NOMO-1 treated with dmso at 0.1 percent for 144 hours (cell line): Measurements from ENCODE around the gene DIRAS1.
"Not testable (repeated sequence)": the region's sequence is repeated elsewhere in the genome, so short reads cannot be mapped to it uniquely, and the experiment has no call there.

Source experiments
- DNase-seq: peaks from one replicate; lab custom pipeline; 2025; ENCODE audit not compliant: unreplicated experiment; lab: John Stamatoyannopoulos, UW

The DIRAS1 gene

DNA sequence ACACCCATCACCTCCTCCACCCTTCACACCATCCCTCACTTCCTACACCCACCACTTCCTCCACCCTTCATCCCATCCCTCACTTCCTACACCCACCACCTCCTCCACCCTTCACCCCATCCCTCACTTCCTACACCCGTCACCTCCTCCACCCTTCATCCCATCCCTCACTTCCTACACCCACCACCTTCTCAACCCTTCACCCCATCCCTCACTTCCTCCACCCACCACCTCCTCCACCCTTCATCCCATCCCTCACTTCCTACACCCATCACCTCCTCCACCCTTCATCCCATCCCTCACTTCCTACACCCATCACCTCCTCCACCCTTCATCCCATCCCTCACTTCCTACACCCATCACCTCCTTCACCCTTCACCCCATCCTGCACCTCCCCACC, 7.1 kb downstream of the DIRAS1 start:
- not testable (repeated sequence) for DNase-seq

DNA sequence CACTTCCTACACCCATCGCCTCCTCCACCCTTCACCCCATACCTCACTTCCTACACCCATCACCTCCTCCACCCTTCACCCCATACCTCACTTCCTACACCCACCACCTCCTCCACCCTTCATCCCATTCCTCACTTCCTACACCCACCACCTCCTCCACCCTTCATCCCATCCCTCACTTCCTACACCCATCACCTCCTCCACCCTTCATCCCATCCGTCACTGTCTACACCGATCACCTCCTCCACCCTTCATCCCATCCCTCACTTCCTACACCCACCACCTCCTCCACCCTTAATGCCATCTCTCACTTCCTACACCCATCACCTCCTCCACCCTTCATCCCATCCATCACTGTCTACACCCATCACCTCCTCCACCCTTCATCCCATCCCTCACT, 8.0 kb downstream of the DIRAS1 start:
- DNase-seq, result not testable (repeated sequence)

DNA sequence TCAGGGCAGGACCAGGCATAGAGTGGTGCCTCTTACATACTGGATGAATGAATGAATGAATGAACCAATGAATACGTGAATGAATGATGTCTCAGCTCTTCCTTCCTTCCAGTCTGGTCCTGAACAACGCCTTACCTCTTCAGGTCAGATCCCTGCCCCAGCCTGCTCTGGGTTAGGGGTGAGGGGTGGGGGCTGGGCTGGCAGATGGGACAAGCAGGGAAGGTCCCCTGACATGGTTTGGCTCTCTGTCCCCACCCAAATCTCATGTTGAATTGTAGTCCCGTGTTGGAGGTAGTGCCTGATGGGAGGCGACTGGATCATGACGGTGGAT, 9.3 kb downstream of the DIRAS1 start:
- DNase-seq, result no peak

DNA sequence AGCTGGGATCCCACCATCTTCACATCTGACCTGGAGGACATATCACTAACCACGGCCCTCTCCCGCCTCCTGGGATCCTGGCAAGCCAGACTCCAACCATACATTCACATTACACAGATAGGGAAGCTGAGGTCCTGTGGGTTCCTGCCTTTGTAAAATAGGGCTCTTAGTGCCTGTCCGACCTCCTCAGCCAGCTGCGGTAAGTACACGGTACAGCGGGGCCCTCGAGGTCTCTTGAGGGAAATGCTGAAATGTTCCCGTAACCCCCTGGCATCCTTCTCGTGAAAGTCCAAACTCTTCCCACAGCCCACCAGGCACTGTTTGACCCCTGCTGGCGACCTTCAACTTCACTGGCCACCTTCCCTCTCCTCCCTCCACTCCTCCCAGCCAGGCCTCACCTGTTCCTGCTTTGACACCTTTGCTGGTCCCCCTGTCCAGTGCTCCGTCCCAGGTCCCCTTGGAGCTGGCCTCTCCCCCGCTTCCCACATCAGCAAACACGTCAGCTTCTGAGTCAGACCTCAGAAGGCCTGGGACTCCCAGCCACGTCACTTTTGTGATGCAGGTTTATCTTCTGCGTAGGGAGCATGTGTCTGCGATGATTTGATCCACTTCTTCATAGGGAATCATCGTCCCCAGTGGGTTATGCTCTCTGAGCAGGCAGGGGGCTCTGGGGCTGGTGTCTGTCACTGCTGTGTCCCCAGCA, 9.8 kb downstream of the DIRAS1 start:
- DNase-seq, result peak; percentile 39

DNA sequence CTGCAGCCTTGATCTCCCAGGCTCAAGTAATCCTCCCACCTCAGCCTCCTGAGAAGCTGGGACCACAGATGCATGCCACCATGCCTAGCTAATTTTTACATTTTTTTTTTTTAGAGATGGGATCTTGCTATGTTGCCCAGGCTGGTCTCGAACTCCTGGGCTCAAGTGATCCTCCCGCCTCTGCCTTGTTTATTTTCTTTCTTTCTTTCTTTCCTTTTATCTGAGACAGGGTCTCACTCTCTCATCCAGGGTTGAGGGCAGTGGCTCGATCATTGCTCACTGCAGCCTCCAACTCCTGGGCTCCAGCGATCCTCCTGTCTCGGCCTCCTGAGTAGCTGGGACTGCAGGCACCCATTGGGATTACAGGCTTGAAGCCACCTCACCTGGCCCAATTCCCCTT, 14.9 kb downstream of the DIRAS1 start:
- DNase-seq, result no peak

DNA sequence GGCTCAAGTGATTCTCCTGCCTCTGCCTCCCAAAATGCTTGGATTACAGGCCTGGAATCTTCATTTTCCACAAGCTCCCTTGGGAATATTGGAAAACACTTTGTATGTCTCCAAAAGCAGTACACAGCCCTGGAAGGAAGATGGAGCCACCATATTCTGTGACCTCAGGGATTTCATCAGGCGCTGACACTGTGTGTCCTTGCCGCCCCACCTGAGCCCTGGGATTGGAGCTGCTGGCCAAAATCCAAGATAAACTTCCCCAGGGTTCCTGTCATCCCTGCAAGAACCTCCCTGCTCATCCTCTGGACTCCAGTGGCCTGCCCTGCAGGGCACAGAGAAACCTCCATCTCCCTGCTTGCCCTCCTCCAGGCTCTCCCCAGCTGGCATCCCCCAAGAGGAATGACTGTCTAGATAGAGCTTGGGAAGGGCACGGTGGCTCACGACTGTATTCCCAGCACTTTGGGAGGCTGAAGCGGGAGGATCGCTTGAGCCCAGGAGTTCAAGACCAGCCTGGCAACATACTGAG, 17.4 kb downstream of the DIRAS1 start:
- DNase-seq, result no peak

DNA sequence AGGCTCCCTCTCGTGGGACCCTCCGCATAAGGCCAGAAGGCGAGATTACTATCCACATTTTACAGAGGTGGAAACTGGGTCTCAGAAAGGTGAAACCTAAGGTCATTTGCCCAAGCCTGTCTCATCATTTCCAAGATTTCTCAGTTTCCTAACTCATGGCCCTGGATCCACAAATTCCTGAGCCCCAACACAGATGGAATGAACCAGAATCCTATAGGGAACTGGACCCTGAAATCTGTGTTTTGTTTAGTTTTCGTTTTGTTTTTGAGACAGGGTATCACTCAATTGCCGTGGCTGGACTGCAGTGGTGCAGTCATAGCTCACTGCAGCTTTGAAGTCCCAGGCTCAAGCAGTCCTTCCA, 18.1 kb downstream of the DIRAS1 start:
- DNase-seq, result no peak

DNA sequence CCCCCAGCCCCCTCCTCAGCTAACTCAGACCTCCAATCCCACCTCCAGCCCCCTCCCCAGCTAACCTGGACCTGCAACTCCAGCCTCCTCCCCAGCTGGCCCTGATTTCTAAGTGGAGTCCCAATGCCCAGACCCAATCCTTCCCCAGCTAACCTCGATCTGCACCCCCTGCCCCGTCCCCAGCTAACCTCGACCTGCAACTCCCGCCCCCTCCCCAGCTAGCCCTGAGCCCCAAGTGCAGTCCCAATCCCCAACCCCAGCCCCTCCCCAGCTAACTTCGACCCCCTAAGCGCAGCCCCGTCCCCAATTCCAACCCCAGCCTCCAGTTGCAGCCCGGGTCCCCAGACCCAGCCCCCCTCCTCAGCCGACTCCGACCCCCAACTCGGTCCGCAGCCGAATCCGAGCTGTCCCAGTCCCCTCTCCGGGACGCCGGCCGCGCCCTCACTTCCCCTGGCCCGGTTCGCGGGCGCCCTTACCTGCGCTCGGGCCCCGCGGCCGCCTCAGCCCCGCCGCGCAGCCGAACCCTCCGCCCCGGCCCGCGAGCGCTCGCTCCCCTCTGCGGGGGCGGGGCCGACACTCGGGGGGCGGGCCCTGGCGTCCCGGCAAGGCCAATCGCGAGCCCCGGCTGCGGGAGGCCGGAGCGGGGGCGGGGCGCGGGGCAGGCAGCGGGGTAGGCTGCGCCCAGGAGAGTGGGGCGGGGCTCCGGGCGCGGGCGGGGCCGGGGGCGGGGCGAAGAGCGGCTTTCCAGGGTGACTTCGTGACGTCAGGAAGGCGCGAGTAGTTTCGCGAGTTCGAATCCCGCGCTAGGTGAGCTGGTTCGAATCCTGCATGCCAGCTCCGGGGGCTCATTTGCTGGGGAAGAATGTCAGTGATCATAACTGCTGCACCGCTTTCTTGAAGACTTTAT, 18.7 kb downstream of the DIRAS1 start, which contains the start of gene GNG7:
TSS of gene GNG7 (minus strand) at position 525 of the 907 bp plus-strand sequence. CDS start 182,006 bp downstream, outside the sequence.
- peak; percentile 78 for DNase-seq

DNA sequence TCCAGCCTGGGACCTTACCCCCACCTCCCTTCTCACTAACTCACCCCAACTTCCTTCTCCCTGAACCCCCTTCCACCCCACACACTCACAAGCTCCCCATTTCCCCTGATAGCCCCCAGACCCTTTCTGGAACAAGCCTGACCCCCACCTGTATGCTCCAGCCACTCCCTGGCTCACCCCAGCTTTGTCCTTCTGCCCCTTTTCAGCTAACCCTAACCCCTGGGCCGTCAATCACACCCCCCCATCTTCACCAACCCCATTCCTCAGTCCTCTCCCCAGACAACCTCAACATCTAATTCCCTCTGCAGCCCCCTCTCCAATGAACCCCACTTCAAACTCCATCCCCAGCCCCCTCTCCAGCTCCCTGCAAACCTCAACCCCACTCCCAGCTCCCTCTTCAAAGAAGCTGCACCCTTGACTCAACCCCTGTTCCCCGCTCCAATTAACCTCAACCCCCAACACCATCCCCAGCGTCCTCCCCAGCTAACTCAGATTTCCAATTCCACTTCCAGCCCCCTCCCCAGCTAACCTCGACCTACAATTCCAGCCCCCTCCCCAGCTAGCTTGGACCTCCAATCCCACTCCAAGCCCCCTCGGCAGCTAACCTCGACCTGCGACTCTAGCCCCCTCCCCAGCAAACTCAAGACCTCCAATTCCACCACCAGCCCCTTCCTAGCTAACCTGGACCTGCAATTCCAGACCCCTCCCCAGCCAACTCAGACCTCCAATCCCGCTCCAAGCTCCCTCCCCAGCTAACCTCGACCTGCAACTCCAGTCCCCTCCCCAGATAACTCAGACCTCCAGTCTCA, 19.6 kb downstream of the DIRAS1 start:
- no peak for DNase-seq

DNA sequence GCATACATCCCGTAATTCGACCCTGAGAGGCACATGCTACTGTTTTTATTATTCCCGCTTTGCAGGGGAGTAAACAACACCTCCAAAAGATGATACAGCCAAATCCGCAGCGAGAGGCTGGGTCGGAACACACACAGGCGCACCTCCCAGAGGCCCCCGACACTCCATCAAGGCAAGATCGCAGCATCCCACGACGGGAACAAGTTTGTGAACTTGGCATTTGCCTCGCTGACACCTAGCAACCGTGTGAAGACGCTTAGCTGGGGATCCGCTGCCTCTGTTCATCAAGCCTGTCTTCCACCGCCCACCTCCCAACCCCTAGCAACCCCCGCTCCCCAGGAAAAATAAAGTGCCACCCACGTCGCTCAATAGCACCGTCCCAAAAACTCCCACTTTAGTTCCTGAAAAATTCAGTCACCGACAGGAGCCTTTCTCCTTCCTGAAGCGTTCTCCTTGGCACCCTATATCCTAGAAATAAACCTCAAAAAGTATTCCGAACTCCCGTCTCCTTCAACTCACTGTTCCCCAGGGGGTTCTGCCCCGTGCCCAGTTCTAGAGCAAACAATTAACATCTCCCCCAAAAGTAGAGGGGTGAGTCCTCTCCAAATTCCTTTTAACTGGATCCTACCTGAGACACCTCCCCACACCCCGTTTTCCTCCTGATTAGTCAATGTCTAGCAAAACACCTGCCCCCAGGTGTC, 20.4 kb downstream of the DIRAS1 start:
- no peak for DNase-seq

DNA sequence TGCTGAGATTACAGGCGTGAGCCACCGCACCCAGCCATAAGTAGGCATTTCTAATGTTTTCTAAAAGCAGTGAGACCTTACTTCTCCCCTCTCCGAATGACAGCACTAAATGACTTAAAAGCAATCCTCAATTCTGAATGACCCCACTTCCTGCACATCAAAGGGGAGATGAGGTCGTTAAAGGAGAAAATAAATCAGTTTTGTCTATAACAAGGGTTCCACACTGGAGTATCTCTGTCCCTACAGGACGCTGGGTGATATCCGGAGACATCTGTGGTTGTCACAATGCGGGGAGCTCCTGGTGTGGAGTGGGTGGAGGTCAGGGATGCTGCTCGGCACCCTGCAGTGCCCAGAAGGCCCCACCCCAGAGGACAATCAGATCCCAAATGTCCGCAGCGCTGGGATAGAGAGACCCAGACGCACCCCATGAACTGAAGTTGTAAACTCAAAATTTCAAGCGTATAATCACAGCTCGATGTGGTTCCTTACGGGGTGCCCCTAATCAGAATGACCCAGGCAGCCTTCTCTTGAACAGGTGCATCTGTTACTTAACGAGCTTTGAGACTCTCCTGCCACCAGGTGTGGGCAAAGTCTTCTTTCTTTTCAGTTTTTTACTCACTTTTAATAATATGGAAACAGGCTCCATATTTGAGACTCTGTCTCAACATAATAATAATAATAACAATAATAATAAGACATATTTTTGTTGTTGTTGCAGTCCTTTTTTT, 21.6 kb downstream of the DIRAS1 start:
- DNase-seq, result no peak

DNA sequence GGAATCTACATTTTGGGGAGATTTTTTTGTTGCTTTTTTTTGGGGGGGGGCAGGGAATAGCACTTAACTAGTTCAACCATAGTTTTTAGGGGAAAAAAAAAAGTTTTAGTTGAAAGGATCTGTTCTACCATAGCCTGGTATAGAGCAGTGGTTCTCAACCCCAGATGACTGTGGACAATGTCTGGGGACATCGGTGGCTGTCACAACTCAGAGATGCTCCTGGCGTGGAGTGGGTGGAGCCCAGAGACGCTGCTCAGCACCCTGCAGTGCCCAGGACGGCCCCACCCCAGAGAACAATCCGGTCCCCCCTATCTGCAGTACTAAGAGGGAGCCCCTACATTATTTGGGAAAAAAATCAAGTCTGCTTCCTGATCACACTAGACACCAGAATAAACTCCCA, 27.0 kb downstream of the DIRAS1 start:
- no peak for DNase-seq

DNA sequence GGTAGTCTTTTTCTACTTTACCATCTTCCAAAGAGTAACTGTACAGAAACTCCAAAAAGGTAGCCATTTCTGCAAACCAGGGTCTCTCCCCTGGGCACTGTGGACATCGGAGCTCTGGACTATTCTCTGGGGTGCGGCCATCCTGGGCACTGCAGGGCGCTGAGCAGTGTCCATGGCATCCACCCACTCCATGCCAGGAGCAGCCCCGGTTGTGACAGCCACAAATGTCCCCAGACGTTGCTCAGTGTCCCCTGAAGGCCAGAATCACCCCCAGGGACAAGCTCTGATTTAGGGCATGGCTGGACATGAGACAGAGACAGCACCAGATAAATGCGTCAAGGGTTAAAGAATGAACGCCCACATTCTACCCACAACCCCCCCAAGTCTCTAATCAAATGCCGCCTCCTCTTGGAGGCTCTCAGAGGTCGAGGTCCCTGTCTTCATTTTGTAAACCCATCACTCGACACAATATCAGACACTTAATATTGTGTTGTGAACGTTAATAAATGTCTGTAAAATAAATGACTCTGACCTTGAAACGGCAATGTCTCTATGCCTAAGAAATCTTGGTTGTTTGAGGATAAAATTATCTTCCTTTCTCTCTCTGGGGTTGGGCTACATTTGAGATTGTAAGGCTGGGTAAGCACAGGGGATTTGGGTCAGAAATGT, 27.5 kb downstream of the DIRAS1 start:
- DNase-seq, result no peak

DNA sequence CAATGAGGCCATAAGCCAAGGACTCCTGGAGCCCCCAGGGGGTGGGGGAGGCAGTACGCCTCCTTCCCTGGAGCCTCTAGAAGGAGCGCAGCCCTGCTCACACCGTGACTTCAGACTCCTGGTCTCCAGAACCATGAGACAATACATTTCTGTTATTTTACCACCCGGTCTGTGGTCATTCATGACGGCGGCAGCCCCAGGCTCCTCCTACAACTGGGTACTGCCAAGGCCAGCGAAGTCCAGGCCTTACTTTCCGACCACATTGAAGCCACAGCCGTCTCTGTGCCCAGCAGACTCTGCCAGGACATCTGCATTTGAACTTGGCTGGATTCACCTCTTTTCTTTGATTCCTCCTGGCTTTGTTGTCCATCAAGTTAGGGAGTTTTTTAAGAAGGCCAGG, 29.2 kb downstream of the DIRAS1 start:
- DNase-seq, result no peak

DNA sequence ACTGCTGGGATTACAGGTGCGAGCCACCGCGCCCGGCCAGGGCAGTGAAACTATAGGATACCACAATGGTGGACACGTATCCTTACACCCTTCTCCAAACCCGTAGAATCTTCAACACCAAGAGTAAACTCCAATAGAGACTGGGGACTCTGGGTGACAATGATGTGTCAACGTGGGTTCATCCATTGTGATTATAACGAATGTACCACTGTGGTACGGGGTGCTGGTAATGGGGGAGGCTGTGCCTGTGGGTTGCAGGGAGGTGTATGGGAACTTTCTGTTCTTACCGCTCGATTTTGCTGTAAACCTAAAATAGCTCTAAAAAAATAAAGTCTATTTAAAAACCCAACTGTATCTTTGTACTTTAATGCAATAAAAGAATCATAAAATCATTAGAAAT, 30.3 kb downstream of the DIRAS1 start:
- DNase-seq, result no peak

DNA sequence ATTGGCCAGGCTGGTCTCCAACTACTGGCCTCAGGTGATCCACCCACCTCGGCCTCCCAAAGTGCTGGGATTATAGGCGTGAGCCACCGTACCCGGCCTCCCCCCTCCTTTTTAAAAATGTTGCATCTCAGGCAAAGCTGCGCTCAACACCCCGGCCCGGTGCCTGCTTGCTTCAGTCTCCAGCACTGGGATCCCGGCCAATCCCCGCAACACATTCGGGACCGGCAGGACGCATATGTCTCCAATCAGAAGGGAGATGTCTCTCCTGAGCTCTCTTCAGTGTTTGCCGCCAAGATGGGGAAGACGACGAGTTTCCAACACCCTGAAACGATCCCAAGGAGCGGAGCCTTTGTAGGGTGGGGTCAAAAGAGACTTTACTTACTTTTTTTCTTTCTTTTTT, 34.8 kb downstream of the DIRAS1 start:
- no peak for DNase-seq

DNA sequence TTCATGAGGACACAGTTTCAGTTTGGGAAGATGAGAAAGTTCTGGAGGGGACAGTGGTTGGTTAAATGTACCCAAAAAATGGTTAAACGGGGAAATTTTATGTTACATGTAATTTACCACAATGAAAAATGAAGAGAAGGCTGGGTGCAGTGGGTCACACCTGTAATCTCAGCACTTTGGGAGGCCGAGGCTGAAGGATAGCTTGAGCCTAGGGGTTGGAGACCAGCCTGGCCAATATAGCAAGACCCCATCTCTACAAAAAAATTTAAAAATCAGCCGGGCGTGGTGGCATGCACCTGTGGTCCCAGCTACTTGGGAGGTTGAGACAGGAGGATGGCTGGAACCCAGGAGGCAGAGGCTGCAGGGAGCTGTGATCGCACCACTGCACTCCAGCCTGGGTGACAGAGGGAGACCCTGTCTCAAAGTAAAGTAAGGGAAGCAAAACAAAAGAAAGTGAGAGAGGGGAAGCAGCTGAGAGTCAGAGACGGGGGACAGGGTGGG, 35.9 kb downstream of the DIRAS1 start:
- DNase-seq, result no peak

DNA sequence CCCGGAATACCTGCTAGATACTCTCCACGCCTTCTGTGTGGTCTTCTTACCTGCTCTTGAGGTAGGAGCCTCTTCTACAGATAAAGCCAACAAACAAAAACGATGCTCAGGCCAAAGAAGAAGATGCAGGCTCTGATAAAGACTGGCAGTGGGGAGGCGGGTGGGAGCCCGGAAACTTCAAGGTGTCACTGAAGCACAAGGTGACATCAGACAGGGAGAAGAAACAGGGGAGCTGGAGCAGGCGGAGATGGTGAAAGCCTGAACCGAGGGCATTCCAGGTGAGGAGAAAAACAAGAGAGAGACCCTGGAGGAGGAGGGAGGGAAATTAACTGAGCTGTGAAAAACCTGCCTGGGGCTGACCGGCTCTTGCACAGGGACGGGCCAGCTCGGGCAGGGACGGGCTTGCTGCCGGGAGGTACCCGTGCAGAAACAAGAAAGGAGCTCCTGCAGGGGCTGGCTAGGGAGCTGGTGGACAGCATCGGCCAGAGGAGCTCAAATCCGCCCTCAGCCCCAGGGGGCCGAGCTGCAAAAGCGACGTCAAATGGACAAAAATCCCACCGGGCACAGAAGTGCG, 37.7 kb downstream of the DIRAS1 start:
- DNase-seq, result no peak

DNA sequence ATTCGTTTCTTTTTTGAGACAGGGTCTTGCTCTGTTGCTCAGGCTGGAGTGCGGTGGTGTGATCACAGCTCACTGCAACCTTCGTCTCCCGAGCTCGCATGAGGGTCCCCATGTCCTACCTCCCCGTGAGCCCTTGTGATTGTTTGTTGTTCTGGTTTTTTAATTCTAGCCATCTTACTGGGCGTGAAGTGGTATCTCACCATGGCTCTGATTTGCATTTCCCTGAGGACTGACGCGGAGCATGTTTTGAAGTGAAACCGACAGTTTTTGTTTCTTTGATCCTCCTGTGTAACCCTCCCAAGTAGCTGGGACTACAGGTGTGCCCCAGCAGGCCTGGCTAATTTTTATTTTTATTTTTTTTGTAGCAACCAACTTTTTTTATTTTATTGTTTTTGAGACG, 40.4 kb downstream of the DIRAS1 start:
- DNase-seq, result no peak
